HepG2 (cell line): ENCODE data around the gene DNPH1. TPM values are rescaled to one million over a fixed set of nuclear protein-coding genes. Genes with fewer than 3 reads are reported as not detected.

ENCODE experiments used
- DMTF1 ChIP-seq: sonication (generic); formaldehyde crosslinking; IDR thresholded peaks from 2 replicates; pipeline ENCODE4 v1.4.0; 2020; ENCODE audit warnings: mild to moderate bottlenecking, missing genetic modification reagents
- KAT2B ChIP-seq: fragments of 150-350 bp; IDR thresholded peaks from 2 replicates; pipeline ENCODE4 v1.6.1; 2014; ENCODE audit warnings: low read depth, low read length, borderline replicate concordance
- LCORL ChIP-seq, 2 experiments: fragments of 450-650 bp in 1 of 2; sonication (generic) in 1 of 2; formaldehyde crosslinking in 1 of 2; IDR thresholded peaks; 2 replicates each; pipeline versions ENCODE4 v1.5.0 to v1.6.1; 2017 to 2020; ENCODE audit warnings: antibody characterized with exemption in 1 of 2, missing genetic modification reagents in 1 of 2
- MYNN ChIP-seq: sonication (generic); formaldehyde crosslinking; IDR thresholded peaks from 2 replicates; pipeline ENCODE4 v1.4.0; 2020; ENCODE audit warnings: mild to moderate bottlenecking, low read depth, missing genetic modification reagents
- NFE2L1 ChIP-seq: sonication (generic); formaldehyde crosslinking; IDR thresholded peaks from 2 replicates; pipeline ENCODE4 v1.4.0; 2020; ENCODE audit warnings: missing genetic modification reagents, mild to moderate bottlenecking, borderline replicate concordance
- NR0B2 ChIP-seq: sonication (generic); formaldehyde crosslinking; IDR thresholded peaks from 2 replicates; pipeline ENCODE4 v1.4.0; 2020; ENCODE audit warnings: mild to moderate bottlenecking, missing genetic modification reagents
- RBM39 ChIP-seq: fragments of 200-400 bp; formaldehyde crosslinking; IDR thresholded peaks from one replicate; pipeline ENCODE4 v1.6.1; 2018; ENCODE audit warnings: antibody characterized with exemption, mild to moderate bottlenecking, low read depth, low read length; ENCODE audit not compliant: poor library complexity, severe bottlenecking
- TRIM24 ChIP-seq: sonication (generic); formaldehyde crosslinking; IDR thresholded peaks from 2 replicates; pipeline ENCODE4 v1.8.0; 2022; ENCODE audit warnings: mild to moderate bottlenecking, missing genetic modification reagents
- ZBTB1 ChIP-seq: sonication (generic); formaldehyde crosslinking; IDR thresholded peaks from 2 replicates; pipeline ENCODE4 v1.4.0; 2020; ENCODE audit warnings: missing genetic modification reagents, borderline replicate concordance
- ZBTB10 ChIP-seq: sonication (generic); formaldehyde crosslinking; IDR thresholded peaks from 2 replicates; pipeline ENCODE4 v1.4.0; 2020; ENCODE audit warnings: missing genetic modification reagents, borderline replicate concordance
- ZNF251 ChIP-seq: sonication (generic); formaldehyde crosslinking; IDR thresholded peaks from 2 replicates; pipeline ENCODE4 v1.9.0; 2021; ENCODE audit warnings: mild to moderate bottlenecking, missing genetic modification reagents
- ZNF317 ChIP-seq: sonication (generic); formaldehyde crosslinking; IDR thresholded peaks from 2 replicates; pipeline ENCODE4 v1.5.0; 2020; ENCODE audit warnings: mild to moderate bottlenecking, missing genetic modification reagents
- ZNF331 ChIP-seq: sonication (generic); formaldehyde crosslinking; IDR thresholded peaks from 2 replicates; pipeline ENCODE4 v1.4.0; 2020; ENCODE audit warnings: missing genetic modification reagents
- ZNF33A ChIP-seq: sonication (generic); formaldehyde crosslinking; IDR thresholded peaks from 2 replicates; pipeline ENCODE4 v1.5.1; 2020; ENCODE audit warnings: missing genetic modification reagents, mild to moderate bottlenecking, moderate library complexity, borderline replicate concordance
- ZNF646 ChIP-seq: sonication (generic); formaldehyde crosslinking; IDR thresholded peaks from 2 replicates; pipeline ENCODE4 v1.9.0; 2021; ENCODE audit warnings: mild to moderate bottlenecking, missing genetic modification reagents
- ZZZ3 ChIP-seq: sonication (generic); formaldehyde crosslinking; IDR thresholded peaks from 2 replicates; pipeline ENCODE4 v1.4.0; 2020; ENCODE audit warnings: missing genetic modification reagents, mild to moderate bottlenecking, borderline replicate concordance
- polyA plus RNA-seq, 8 experiments: library from polyadenylated mRNA; depleted of rRNA in 3 of 8; stranded (reverse) in 7 of 8; unstranded in 1 of 8; fragments of >200 nt; fragmentation: Illumina TruSeq in 4 of 8; extraction: Trizol in 4 of 8; gene quantifications; 2 replicates each; pipeline versions ENCODE4 v1.2.1 to v1.2.3, GENCODE V29; 2011 to 2016; ENCODE audit warnings: low read depth in 4 of 8, missing spikeins in 1 of 8, mixed read lengths in 1 of 8; ENCODE audit not compliant: insufficient read depth in 1 of 8
- total RNA-seq, 5 experiments: library from RNA; depleted of rRNA; stranded (reverse); fragments of >200 nt; fragmentation: Illumina TruSeq; extraction: Trizol; gene quantifications; 2 replicates each; pipeline ENCODE4 v1.2.3, GENCODE V29; 2016; ENCODE audit warnings: low read depth in 1 of 5

Gene DNPH1
- total and polyA plus RNA-seq, 2 of the 13 experiments (the other 11 are each of a cell fraction or from before 2014, with no cell fraction given), result 56.5 to 75.1 TPM

- 0 out of 2 replicates have a peak, but pooled peaks have one; percentile 68 for TF ChIP-seq DMTF1 (CRISPR knock-in tag)
- no peak for TF ChIP-seq ZBTB10 (CRISPR knock-in tag)
- no peak for TF ChIP-seq MYNN
- no peak for TF ChIP-seq NFE2L1 (CRISPR knock-in tag)
- TF ChIP-seq KAT2B, result no peak
- TF ChIP-seq LCORL (IDR thresholded peaks at IDR 0.05), result no peak
- peak; percentile 93 for TF ChIP-seq LCORL (CRISPR knock-in tag; IDR thresholded peaks at IDR 0.05)
- TF ChIP-seq ZBTB1, result no peak
- TF ChIP-seq ZNF646, result no peak
- TF ChIP-seq ZNF33A (CRISPR knock-in tag), result no peak
- 0 out of 2 replicates have a peak, but pooled peaks have one; percentile 17 for TF ChIP-seq NR0B2
- peak; percentile 92 for TF ChIP-seq RBM39
- peak; percentile 50; the same call in 1 of the 2 replicates for TF ChIP-seq TRIM24 (CRISPR knock-in tag)
- no peak for TF ChIP-seq ZNF317
- TF ChIP-seq ZZZ3 (CRISPR knock-in tag), result peak; percentile 86; the same call in 1 of the 2 replicates
- TF ChIP-seq ZNF331 (CRISPR knock-in tag), result 0 out of 2 replicates have a peak, but pooled peaks have one; percentile 11
- no peak for TF ChIP-seq ZNF251 (CRISPR knock-in tag)
Observed at GRCh38 chr6:43276577-43277305, 47.5 kb upstream of the DNPH1 start (continued).
